ENCODE data around the gene POFUT2. TPM values are rescaled to one million over a fixed set of nuclear protein-coding genes. Genes with fewer than 3 reads are reported as not detected.

POFUT2 gene
- total and polyA plus RNA-seq, 12 donors, result 13.1 to 68.9 (median 32.9) TPM

- no peaks in the 10 kb centered on the region for H3K36me3 ChIP-seq (replicated peaks in 1 of 2)
- TF ChIP-seq CTCF (IDR thresholded peaks at IDR 0.05) (no peak), POLR2A (IDR thresholded peaks at IDR 0.05) (no peak)
- H3K9me3 ChIP-seq (replicated peaks in 1 of 3), result no peaks in the 10 kb centered on the region
- no peaks in the 10 kb centered on the region for H3K4me1 ChIP-seq (replicated peaks in 1 of 2)
- H3K27ac ChIP-seq, result no peak overlapping the region
- intact Hi-C loops (cut with DNase I), result no loop called here
- H3K27me3 ChIP-seq, result peaks cover 4% of the 10 kb centered on the region
- no peak for DNase-seq
- no peak overlapping the region for H3K4me3 ChIP-seq
- WGBS, 4 donors, result 80 to 83% (median 82%) methylated on average over 26 to 28 of the region's 28 CpGs
Observed at GRCh38 chr21:45234127-45234526, 53.6 kb downstream of the POFUT2 start.

- Histone ChIP-seq H3K27me3 (peaks cover 4% of the 10 kb centered on the region), H3K4me1 (replicated peaks in 1 of 2) (no peaks in the 10 kb centered on the region), H3K36me3 (replicated peaks in 1 of 2) (no peaks in the 10 kb centered on the region), H3K27ac (no peak overlapping the region), H3K4me3 (no peak overlapping the region), H3K9me3 (replicated peaks in 1 of 3) (no peaks in the 10 kb centered on the region)
- 76 to 84% (median 83%) methylated on average over 3 of the region's 3 CpGs for WGBS, 4 donors
- no peak for DNase-seq
- intact Hi-C loops (cut with DNase I), result no loop called here
- no peak for TF ChIP-seq CTCF (IDR thresholded peaks at IDR 0.05)
- no peak for TF ChIP-seq POLR2A (IDR thresholded peaks at IDR 0.05)
Observed at GRCh38 chr21:45231705-45232104, 56.0 kb downstream of the POFUT2 start.

GRCh38 chr21:45228656-45229240 is 58.9 kb downstream of the POFUT2 start:
- H3K36me3 ChIP-seq (replicated peaks in 1 of 2), result no peaks in the 10 kb centered on the region
- H3K27me3 ChIP-seq, result no peaks in the 10 kb centered on the region
- 83 to 92% (median 85%) methylated on average over 3 of the region's 3 CpGs for WGBS, 4 donors
- DNase-seq, result no peak
- TF ChIP-seq POLR2A (IDR thresholded peaks at IDR 0.05) (no peak), CTCF (IDR thresholded peaks at IDR 0.05) (no peak)
- no peaks in the 10 kb centered on the region for H3K9me3 ChIP-seq (replicated peaks in 1 of 3)
- H3K4me1 ChIP-seq (replicated peaks in 1 of 2), result no peaks in the 10 kb centered on the region
- H3K4me3 ChIP-seq, result no peak overlapping the region
- intact Hi-C loops (cut with DNase I), result no loop called here
- no peak overlapping the region for H3K27ac ChIP-seq

- Histone ChIP-seq H3K4me1 (replicated peaks in 1 of 2) (no peaks in the 10 kb centered on the region), H3K9me3 (replicated peaks in 1 of 3) (no peaks in the 10 kb centered on the region), H3K36me3 (replicated peaks in 1 of 2) (no peaks in the 10 kb centered on the region), H3K27me3 (no peaks in the 10 kb centered on the region), H3K27ac (no peak overlapping the region), H3K4me3 (no peak overlapping the region)
- WGBS, 4 donors, result 26 to 34% (median 32%) methylated on average over 6 of the region's 6 CpGs
- DNase-seq, result peak in 6 of 7 donors; percentile 61 to 83 (median 72)
- TF ChIP-seq POLR2A (IDR thresholded peaks at IDR 0.05) (no peak), CTCF (IDR thresholded peaks at IDR 0.05) (no peak)
- intact Hi-C loops (cut with DNase I), result no loop called here
Observed at GRCh38 chr21:45228171-45228641, 59.5 kb downstream of the POFUT2 start.

Data from adrenal gland (tissue), 12 donors.